SK-N-SH (cell line): Measurements from ENCODE around the gene UBAP2L. TPM values are rescaled to one million over a fixed set of nuclear protein-coding genes. Genes with fewer than 3 reads are reported as not detected.
A peak's percentile ranks its signal among the peaks of the same experiment; 100 is the strongest.

Experiments used
- CTCF ChIA-PET: fragments of 300-600, 350-600 bp; formaldehyde crosslinking; extraction: SDS; loops from one replicate; lab custom pipeline; 2021; lab: Yijun Ruan, JAX
- POLR2A ChIA-PET: fragments of 350-600 bp; sonication (Branson Sonifier 250); formaldehyde crosslinking; extraction: SDS; loops from one replicate; lab custom pipeline; 2020; ENCODE audit warnings: antibody characterized with exemption, inconsistent platforms; lab: Yijun Ruan, JAX
- DNase-seq: peaks from one replicate; pipeline ENCODE4 v3.0.0; 2012
- H2AFZ ChIP-seq: fragments of 200-600 bp; sonication (generic); 2 replicates; pipeline ENCODE4 v1.8.1; 2016; ENCODE audit warnings: antibody characterized with exemption, mild to moderate bottlenecking, low read depth
- H3F3A ChIP-seq: fragments of 200-600 bp; sonication (generic); replicated peaks from 2 replicates; pipeline ENCODE3; 2016; ENCODE audit warnings: antibody characterized with exemption, mild to moderate bottlenecking; ENCODE audit not compliant: insufficient read depth
- H3K27ac ChIP-seq, 2 experiments: fragments of 200-500 bp in 1 of 2; fragments of 200-600 bp in 1 of 2; sonication (Bioruptor generic) in 1 of 2; sonication (generic), shearing (Covaris generic) in 1 of 2; 2 replicates each; pipeline versions ENCODE4 v1.5.1 to v1.6.1; 2014 to 2016; ENCODE audit warnings: low read depth in 2 of 2, inconsistent platforms in 1 of 2, low read length in 1 of 2, mild to moderate bottlenecking in 1 of 2, mixed read lengths in 1 of 2
- H3K27me3 ChIP-seq: fragments of 200-600 bp; sonication (generic), shearing (Covaris generic); 2 replicates; pipeline ENCODE4 v1.6.1; 2016; ENCODE audit warnings: mixed run types; ENCODE audit not compliant: insufficient read depth
- H3K36me3 ChIP-seq, 2 experiments: fragments of 200-500 bp in 1 of 2; fragments of 200-600 bp in 1 of 2; sonication (Bioruptor generic) in 1 of 2; sonication (generic) in 1 of 2; replicated peaks in 1 of 2; 2 replicates each; pipeline versions ENCODE3 to v1.5.1; 2014 to 2016; ENCODE audit warnings: low read length in 1 of 2, mild to moderate bottlenecking in 1 of 2; ENCODE audit not compliant: insufficient read depth in 2 of 2, control insufficient read depth in 1 of 2
- H3K4me1 ChIP-seq, 2 experiments: fragments of 200-500 bp in 1 of 2; fragments of 200-600 bp in 1 of 2; sonication (Bioruptor generic) in 1 of 2; sonication (generic), shearing (Covaris generic) in 1 of 2; 2 replicates each; pipeline versions ENCODE4 v1.5.1 to v1.6.1; 2014 to 2016; ENCODE audit warnings: low read depth in 1 of 2, low read length in 1 of 2, mixed run types in 1 of 2; ENCODE audit not compliant: insufficient read depth in 2 of 2, control insufficient read depth in 1 of 2
- H3K4me2 ChIP-seq: fragments of 200-600 bp; sonication (generic), shearing (Covaris generic); 2 replicates; pipeline ENCODE4 v1.6.1; 2017; ENCODE audit warnings: mixed run types
- H3K4me3 ChIP-seq, 2 experiments: fragments of 200-500 bp in 1 of 2; fragments of 200-600 bp in 1 of 2; sonication (Bioruptor generic) in 1 of 2; sonication (generic), shearing (Covaris generic) in 1 of 2; 2 replicates each; pipeline versions ENCODE4 v1.5.1 to v1.8.1; 2014 to 2016; ENCODE audit warnings: low read depth in 2 of 2, inconsistent platforms in 1 of 2, low read length in 1 of 2, mild to moderate bottlenecking in 1 of 2, mixed read lengths in 1 of 2, moderate library complexity in 1 of 2
- H3K79me2 ChIP-seq: fragments of 200-600 bp; sonication (generic); 2 replicates; pipeline ENCODE4 v1.8.1; 2017; ENCODE audit warnings: mild to moderate bottlenecking; ENCODE audit not compliant: insufficient read depth
- H3K9ac ChIP-seq: fragments of 200-600 bp; sonication (generic); 2 replicates; pipeline ENCODE4 v1.6.1; 2017; ENCODE audit warnings: mixed run types
- H3K9me2 ChIP-seq: fragments of 200-600 bp; sonication (generic); 2 replicates; pipeline ENCODE4 v1.6.1; 2017; ENCODE audit warnings: mixed run types
- H3K9me3 ChIP-seq: fragments of 200-600 bp; sonication (generic); 2 replicates; pipeline ENCODE4 v1.6.1; 2017; ENCODE audit warnings: mixed run types, mild to moderate bottlenecking, moderate library complexity
- H4K20me1 ChIP-seq: fragments of 200-600 bp; sonication (generic); 2 replicates; pipeline ENCODE4 v1.6.1; 2017; ENCODE audit warnings: mild to moderate bottlenecking, mixed run types; ENCODE audit not compliant: insufficient read depth
- ELF1 ChIP-seq: IDR thresholded peaks from 2 replicates; pipeline ENCODE4 v1.4.0; 2012
- EP300 ChIP-seq, 2 experiments: IDR thresholded peaks; 2 replicates each; pipeline versions ENCODE4 v1.4.0 to v1.6.1; 2012; ENCODE audit warnings: borderline replicate concordance in 1 of 2, low read depth in 1 of 2, low read length in 1 of 2
- EZH2phosphoT487 ChIP-seq: fragments of 200-600 bp; sonication (generic); IDR thresholded peaks from 2 replicates; pipeline ENCODE4 v1.6.1; 2017; ENCODE audit warnings: low read depth, mixed run types, mild to moderate bottlenecking, antibody characterized with exemption, moderate library complexity, borderline replicate concordance
- POLR2AphosphoS5 ChIP-seq: IDR thresholded peaks from 2 replicates; pipeline ENCODE4 v1.6.1; 2012; ENCODE audit warnings: low read depth, low read length
- RFX5 ChIP-seq: IDR thresholded peaks from 2 replicates; pipeline ENCODE4 v1.6.1; 2012; ENCODE audit warnings: mild to moderate bottlenecking, improper control_type of control experiment, low read length
- WGBS: methylation state at CpG from one replicate; pipeline ENCODE4 v1.1.6; 2017; ENCODE audit warnings: low lambda C conversion rate; 5-methylcytosine and 5-hydroxymethylcytosine counted together
- polyA plus RNA-seq, 3 experiments: library from polyadenylated mRNA; depleted of rRNA; stranded (reverse); fragments of >200 nt; gene quantifications; 2 replicates each; pipeline ENCODE4 v1.2.3, GENCODE V29; 2012
- TF ChIP-seq, protein P1 (sequence below): IDR thresholded peaks from 2 replicates; pipeline ENCODE4 v1.6.1; 2012; ENCODE audit warnings: mild to moderate bottlenecking, low read depth, low read length, moderate library complexity
- TF ChIP-seq, protein P2 (sequence below): IDR thresholded peaks from 2 replicates; pipeline ENCODE4; 2012
- TF ChIP-seq, protein P3 (sequence below): fragments of 200-600 bp; sonication (generic); IDR thresholded peaks from 2 replicates; pipeline ENCODE4 v1.6.1; 2017; ENCODE audit warnings: antibody characterized with exemption, mild to moderate bottlenecking, moderate library complexity
- TF ChIP-seq, protein P4 (sequence below): IDR thresholded peaks from 2 replicates; pipeline ENCODE4 v1.4.0; 2012; ENCODE audit warnings: low read depth, borderline replicate concordance
- TF ChIP-seq, protein P5 (sequence below): fragments of 150-350 bp; IDR thresholded peaks from 2 replicates; pipeline ENCODE4 v1.6.1; 2016; ENCODE audit warnings: mild to moderate bottlenecking, low read depth, low read length

The UBAP2L gene
- polyA plus RNA-seq, 1 of the 3 experiments (the other 2 are of a cell fraction) = 161 TPM

DNA sequence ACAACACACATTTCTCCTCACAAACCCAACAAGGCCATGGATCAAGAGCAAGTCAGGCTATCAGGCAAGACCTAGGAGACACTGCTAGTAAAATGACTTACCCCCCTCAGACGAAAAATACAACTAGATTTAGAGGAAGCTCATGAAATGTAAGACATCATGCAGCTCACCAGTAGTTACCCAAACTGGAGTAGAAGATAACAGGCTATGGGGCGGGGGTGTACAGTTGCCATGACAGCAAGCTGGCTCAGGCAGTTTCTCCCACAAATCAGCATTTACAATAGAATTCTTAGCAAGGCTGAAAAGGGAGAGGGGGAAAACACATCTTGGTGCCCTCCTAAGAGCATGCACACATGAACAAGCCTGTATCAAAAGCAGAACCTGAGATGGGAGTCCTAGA lies 42.7 kb upstream of the UBAP2L start:
- Histone ChIP-seq H3K4me1 (peaks cover 30 to 39% of the 10 kb centered on the region in 2 experiments; a peak in 3 of 4 replicates), H3K27ac (0 out of 4 replicates have a peak overlapping the region, but pooled peaks of 1 of the 2 experiments have one; percentile 5), H3F3A (peaks cover 6% of the 10 kb centered on the region), H4K20me1 (peaks cover 91% of the 10 kb centered on the region), H3K9ac (no peak overlapping the region), H3K36me3 (peaks cover 32 to 55% of the 10 kb centered on the region in 2 experiments), H3K9me3 (no peaks in the 10 kb centered on the region), H3K27me3 (no peaks in the 10 kb centered on the region), H3K4me2 (peak overlapping the region; percentile 60), H3K4me3 (no peak overlapping the region; a peak in 1 of 4 replicates), H3K9me2 (no peaks in the 10 kb centered on the region), H3K79me2 (peaks cover 99% of the 10 kb centered on the region), H2AFZ (no peak overlapping the region)
- ChIA-PET CTCF (interaction anchor here (0.7 kb wide), 2 partner anchors 26 to 94 kb away, joined by 3 to 4 read pairs; partner anchors contain the start of gene HAX1), POLR2A (interaction anchor here (2.1 kb wide), 1 partner anchor 187 kb away, joined by 9 read pairs; the partner anchor contains the start of gene RPS27)
- no peak for DNase-seq
- no peak for TF ChIP-seq EZH2phosphoT487
- TF ChIP-seq, protein P1, sequence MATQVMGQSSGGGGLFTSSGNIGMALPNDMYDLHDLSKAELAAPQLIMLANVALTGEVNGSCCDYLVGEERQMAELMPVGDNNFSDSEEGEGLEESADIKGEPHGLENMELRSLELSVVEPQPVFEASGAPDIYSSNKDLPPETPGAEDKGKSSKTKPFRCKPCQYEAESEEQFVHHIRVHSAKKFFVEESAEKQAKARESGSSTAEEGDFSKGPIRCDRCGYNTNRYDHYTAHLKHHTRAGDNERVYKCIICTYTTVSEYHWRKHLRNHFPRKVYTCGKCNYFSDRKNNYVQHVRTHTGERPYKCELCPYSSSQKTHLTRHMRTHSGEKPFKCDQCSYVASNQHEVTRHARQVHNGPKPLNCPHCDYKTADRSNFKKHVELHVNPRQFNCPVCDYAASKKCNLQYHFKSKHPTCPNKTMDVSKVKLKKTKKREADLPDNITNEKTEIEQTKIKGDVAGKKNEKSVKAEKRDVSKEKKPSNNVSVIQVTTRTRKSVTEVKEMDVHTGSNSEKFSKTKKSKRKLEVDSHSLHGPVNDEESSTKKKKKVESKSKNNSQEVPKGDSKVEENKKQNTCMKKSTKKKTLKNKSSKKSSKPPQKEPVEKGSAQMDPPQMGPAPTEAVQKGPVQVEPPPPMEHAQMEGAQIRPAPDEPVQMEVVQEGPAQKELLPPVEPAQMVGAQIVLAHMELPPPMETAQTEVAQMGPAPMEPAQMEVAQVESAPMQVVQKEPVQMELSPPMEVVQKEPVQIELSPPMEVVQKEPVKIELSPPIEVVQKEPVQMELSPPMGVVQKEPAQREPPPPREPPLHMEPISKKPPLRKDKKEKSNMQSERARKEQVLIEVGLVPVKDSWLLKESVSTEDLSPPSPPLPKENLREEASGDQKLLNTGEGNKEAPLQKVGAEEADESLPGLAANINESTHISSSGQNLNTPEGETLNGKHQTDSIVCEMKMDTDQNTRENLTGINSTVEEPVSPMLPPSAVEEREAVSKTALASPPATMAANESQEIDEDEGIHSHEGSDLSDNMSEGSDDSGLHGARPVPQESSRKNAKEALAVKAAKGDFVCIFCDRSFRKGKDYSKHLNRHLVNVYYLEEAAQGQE = no peak
- TF ChIP-seq, protein P2, sequence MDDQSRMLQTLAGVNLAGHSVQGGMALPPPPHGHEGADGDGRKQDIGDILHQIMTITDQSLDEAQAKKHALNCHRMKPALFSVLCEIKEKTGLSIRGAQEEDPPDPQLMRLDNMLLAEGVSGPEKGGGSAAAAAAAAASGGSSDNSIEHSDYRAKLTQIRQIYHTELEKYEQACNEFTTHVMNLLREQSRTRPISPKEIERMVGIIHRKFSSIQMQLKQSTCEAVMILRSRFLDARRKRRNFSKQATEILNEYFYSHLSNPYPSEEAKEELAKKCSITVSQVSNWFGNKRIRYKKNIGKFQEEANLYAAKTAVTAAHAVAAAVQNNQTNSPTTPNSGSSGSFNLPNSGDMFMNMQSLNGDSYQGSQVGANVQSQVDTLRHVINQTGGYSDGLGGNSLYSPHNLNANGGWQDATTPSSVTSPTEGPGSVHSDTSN = no peak
- 68% methylated on average over 2 of the region's 2 CpGs for WGBS

DNA sequence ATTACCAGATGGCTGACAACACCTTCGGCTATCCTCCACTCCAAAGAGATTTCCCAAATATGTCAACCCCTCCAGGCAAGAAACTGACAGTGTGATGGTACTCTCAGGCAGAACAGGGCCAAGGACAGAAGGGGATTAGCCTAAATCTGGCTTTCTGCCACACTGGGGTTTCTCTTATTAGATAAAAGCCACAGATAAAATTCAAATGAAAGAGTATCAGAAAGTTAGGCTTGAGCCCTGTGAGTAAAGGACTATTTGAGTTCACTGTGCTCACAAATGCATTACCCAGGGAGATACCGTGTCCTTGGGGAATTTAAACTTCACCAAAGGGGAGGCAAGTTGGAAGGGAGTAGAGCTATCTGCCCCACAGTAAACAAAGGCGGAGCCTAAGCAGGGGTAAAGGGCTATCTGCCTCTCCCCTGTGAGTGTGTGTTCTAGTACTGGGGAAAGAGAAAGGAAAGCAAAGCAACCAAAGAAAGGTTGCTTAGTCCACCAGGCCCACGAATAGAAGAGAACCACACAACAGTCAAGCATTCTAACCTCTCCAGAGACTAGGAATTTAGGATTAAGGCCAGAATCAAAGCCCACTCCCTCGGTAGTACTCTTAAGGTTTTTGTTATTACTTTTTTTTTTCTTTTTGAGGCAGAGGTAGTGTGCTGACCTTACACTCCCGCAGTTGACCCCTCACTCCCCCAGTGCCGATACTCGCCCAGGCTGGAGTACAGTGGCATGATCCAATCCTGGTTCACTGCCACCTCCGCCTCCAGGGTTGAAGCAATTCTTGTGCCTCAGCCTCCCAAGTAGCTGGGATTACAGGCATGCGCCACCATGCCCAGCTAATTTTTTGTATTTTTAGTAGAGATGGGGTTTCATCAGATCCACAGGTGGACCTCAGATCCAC lies 41.6 kb upstream of the UBAP2L start:
- Histone ChIP-seq H3K79me2 (peaks cover 88% of the 10 kb centered on the region), H3F3A (peaks cover 9% of the 10 kb centered on the region), H3K9me3 (no peaks in the 10 kb centered on the region), H3K27ac (peak overlapping the region in 1 of 2 experiments; percentile 3; a peak in 2 of 4 replicates), H3K9me2 (no peaks in the 10 kb centered on the region), H3K27me3 (no peaks in the 10 kb centered on the region), H2AFZ (no peak overlapping the region), H3K9ac (no peak overlapping the region), H3K4me3 (peak overlapping the region in 1 of 2 experiments; percentile 14; a peak in 1 of 4 replicates), H3K4me1 (peaks cover 30 to 45% of the 10 kb centered on the region in 2 experiments; a peak in 3 of 4 replicates), H3K4me2 (peak overlapping the region; percentile 60), H3K36me3 (peaks cover 31 to 47% of the 10 kb centered on the region in 2 experiments), H4K20me1 (peaks cover 80% of the 10 kb centered on the region)
- 84% methylated on average over 10 of the region's 10 CpGs for WGBS
- no peak for DNase-seq
- CTCF ChIA-PET = interaction anchor here (0.7 kb wide), 1 partner anchor 93 kb away, joined by 3 read pairs; the partner anchor contains the start of gene HAX1
- POLR2A ChIA-PET = interaction anchor here (2.1 kb wide), 1 partner anchor 189 kb away, joined by 9 read pairs; the partner anchor contains the start of gene RPS27
- TF ChIP-seq, protein P2 = no peak
- TF ChIP-seq, protein P3, sequence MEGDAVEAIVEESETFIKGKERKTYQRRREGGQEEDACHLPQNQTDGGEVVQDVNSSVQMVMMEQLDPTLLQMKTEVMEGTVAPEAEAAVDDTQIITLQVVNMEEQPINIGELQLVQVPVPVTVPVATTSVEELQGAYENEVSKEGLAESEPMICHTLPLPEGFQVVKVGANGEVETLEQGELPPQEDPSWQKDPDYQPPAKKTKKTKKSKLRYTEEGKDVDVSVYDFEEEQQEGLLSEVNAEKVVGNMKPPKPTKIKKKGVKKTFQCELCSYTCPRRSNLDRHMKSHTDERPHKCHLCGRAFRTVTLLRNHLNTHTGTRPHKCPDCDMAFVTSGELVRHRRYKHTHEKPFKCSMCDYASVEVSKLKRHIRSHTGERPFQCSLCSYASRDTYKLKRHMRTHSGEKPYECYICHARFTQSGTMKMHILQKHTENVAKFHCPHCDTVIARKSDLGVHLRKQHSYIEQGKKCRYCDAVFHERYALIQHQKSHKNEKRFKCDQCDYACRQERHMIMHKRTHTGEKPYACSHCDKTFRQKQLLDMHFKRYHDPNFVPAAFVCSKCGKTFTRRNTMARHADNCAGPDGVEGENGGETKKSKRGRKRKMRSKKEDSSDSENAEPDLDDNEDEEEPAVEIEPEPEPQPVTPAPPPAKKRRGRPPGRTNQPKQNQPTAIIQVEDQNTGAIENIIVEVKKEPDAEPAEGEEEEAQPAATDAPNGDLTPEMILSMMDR = no peak
- TF ChIP-seq RFX5 = no peak
- no peak for TF ChIP-seq EP300 (IDR thresholded peaks at IDR 0.05; ENCODE audit: borderline replicate concordance in 1 of 2, low read depth in 1 of 2, low read length in 1 of 2)
- TF ChIP-seq, protein P4, sequence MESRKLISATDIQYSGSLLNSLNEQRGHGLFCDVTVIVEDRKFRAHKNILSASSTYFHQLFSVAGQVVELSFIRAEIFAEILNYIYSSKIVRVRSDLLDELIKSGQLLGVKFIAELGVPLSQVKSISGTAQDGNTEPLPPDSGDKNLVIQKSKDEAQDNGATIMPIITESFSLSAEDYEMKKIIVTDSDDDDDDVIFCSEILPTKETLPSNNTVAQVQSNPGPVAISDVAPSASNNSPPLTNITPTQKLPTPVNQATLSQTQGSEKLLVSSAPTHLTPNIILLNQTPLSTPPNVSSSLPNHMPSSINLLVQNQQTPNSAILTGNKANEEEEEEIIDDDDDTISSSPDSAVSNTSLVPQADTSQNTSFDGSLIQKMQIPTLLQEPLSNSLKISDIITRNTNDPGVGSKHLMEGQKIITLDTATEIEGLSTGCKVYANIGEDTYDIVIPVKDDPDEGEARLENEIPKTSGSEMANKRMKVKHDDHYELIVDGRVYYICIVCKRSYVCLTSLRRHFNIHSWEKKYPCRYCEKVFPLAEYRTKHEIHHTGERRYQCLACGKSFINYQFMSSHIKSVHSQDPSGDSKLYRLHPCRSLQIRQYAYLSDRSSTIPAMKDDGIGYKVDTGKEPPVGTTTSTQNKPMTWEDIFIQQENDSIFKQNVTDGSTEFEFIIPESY = no peak
- TF ChIP-seq ELF1 = no peak
- TF ChIP-seq POLR2AphosphoS5 = no peak
- TF ChIP-seq, protein P5, sequence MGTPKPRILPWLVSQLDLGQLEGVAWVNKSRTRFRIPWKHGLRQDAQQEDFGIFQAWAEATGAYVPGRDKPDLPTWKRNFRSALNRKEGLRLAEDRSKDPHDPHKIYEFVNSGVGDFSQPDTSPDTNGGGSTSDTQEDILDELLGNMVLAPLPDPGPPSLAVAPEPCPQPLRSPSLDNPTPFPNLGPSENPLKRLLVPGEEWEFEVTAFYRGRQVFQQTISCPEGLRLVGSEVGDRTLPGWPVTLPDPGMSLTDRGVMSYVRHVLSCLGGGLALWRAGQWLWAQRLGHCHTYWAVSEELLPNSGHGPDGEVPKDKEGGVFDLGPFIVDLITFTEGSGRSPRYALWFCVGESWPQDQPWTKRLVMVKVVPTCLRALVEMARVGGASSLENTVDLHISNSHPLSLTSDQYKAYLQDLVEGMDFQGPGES = no peak
